ENCODE data around the gene NCKAP5.

- TF ChIP-seq CTCF (IDR thresholded peaks at IDR 0.05; ENCODE audit: low read depth, low read length, missing input control) (no peak), RAD21 (IDR thresholded peaks at IDR 0.05) (no peak), YY1 (IDR thresholded peaks at IDR 0.05) (no peak), JUND (IDR thresholded peaks at IDR 0.05) (no peak), ATF3 (IDR thresholded peaks at IDR 0.05) (no peak), SP1 (IDR thresholded peaks at IDR 0.05) (no peak), REST (IDR thresholded peaks at IDR 0.05) (no peak), HNF4A (conservative IDR thresholded peaks at IDR 0.05) (no peak), MAX (IDR thresholded peaks at IDR 0.05) (no peak)
Measured at GRCh38 chr2:133506996-133507395, 61.3 kb downstream of the NCKAP5 start.
